ENCODE data around the gene FBH1.

The FBH1 gene

GRCh38 chr10:5971315-5971832, 81.3 kb downstream of the FBH1 start:
- POLR2A ChIA-PET = no interaction called here

GRCh38 chr10:5971886-5972285, 81.8 kb downstream of the FBH1 start:
- ChIA-PET CTCF (interaction anchor here (1.0 to 1.4 kb wide), 3 partner anchors 10 to 84 kb away, joined by 3 to 5 read pairs (median 4); no protein-coding TSS in a partner anchor), POLR2A (no interaction called here)
- no peak overlapping the region for H3K4me3 ChIP-seq (ENCODE audit: control insufficient read depth in 1 of 7, extremely low read depth in 1 of 7, insufficient read depth in 4 of 7, low read depth in 2 of 7, low read length in 6 of 7)
- DNase-seq = no peak
- H3K4me1 ChIP-seq (ENCODE audit: control extremely low read depth in 1 of 4, control insufficient read depth in 4 of 4, insufficient read depth in 4 of 4, low read length in 3 of 4) = peaks cover 0 to 25% (median 15%) of the 10 kb centered on the region in 4 experiments
- peaks cover 2 to 7% (median 6%) of the 10 kb centered on the region in 4 experiments for H3K36me3 ChIP-seq (ENCODE audit: control insufficient read depth in 4 of 4, insufficient read depth in 4 of 4, low read length in 3 of 4)
- no peaks in the 10 kb centered on the region for H3K9me3 ChIP-seq (ENCODE audit: control extremely low read depth in 1 of 5, control insufficient read depth in 4 of 5, insufficient read depth in 2 of 5, low read depth in 1 of 5, low read length in 4 of 5)
- no peaks in the 10 kb centered on the region for H3K27me3 ChIP-seq (replicated peaks in 2 of 5; ENCODE audit: control insufficient read depth in 4 of 5, insufficient read depth in 5 of 5, low read length in 4 of 5)
- peak overlapping the region in 1 of 2 experiments; percentile 6 for H3K27ac ChIP-seq (ENCODE audit: insufficient read depth in 1 of 2, low read depth in 1 of 2, low read length in 2 of 2, poor library complexity in 1 of 2, severe bottlenecking in 2 of 2)
- WGBS (ENCODE audit: insufficient coverage) = 87% methylated on average over 4 of the region's 4 CpGs

More at GRCh38 chr10:5971315-5971832, 81.3 kb downstream of the FBH1 start:
- Histone ChIP-seq H3K27me3 (replicated peaks in 2 of 5; ENCODE audit: control insufficient read depth in 4 of 5, insufficient read depth in 5 of 5, low read length in 4 of 5) (no peaks in the 10 kb centered on the region), H3K27ac (ENCODE audit: insufficient read depth in 1 of 2, low read depth in 1 of 2, low read length in 2 of 2, poor library complexity in 1 of 2, severe bottlenecking in 2 of 2) (peak overlapping the region in 1 of 2 experiments; percentile 32), H3K9me3 (ENCODE audit: control extremely low read depth in 1 of 5, control insufficient read depth in 4 of 5, insufficient read depth in 2 of 5, low read depth in 1 of 5, low read length in 4 of 5) (no peaks in the 10 kb centered on the region), H3K4me3 (ENCODE audit: control insufficient read depth in 1 of 7, extremely low read depth in 1 of 7, insufficient read depth in 4 of 7, low read depth in 2 of 7, low read length in 6 of 7) (no peak overlapping the region), H3K36me3 (ENCODE audit: control insufficient read depth in 4 of 4, insufficient read depth in 4 of 4, low read length in 3 of 4) (peaks cover 2 to 7% (median 6%) of the 10 kb centered on the region in 4 experiments), H3K4me1 (ENCODE audit: control extremely low read depth in 1 of 4, control insufficient read depth in 4 of 4, insufficient read depth in 4 of 4, low read length in 3 of 4) (peaks cover 0 to 23% (median 12%) of the 10 kb centered on the region in 4 experiments)
- CTCF ChIA-PET = interaction anchor here (1.0 to 1.4 kb wide), 3 partner anchors 9 to 83 kb away, joined by 3 to 5 read pairs (median 4); no protein-coding TSS in a partner anchor
- peak in 2 of 3 donors; percentile 31 to 34 for DNase-seq
- 75% methylated on average over 5 of the region's 8 CpGs for WGBS (ENCODE audit: insufficient coverage)

DNA sequence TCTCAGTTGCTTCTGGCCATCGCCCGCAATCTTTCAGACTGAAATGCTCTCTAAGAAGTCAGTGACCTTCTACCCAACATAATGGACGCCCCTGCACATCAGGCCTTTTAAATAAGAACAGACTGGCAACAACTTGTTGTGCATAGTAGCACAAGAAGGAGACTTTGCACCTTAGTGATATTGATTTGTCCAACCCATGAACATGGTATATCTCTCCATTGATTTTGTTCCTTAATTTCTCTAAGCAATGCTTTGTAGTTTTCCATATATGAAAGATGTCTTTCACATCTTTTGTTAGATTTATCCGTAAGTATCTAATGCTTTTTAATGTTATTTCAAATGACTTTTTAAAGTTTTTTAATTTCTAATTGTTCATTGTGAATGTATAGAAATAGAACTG, 83.0 kb downstream of the FBH1 start:
- DNase-seq = no peak
- H3K36me3 ChIP-seq (ENCODE audit: control insufficient read depth in 4 of 4, insufficient read depth in 4 of 4, low read length in 3 of 4) = peaks cover 2 to 7% (median 6%) of the 10 kb centered on the region in 4 experiments
- no peak overlapping the region for H3K4me3 ChIP-seq (ENCODE audit: control insufficient read depth in 1 of 7, extremely low read depth in 1 of 7, insufficient read depth in 4 of 7, low read depth in 2 of 7, low read length in 6 of 7)
- no peaks in the 10 kb centered on the region for H3K27me3 ChIP-seq (replicated peaks in 2 of 5; ENCODE audit: control insufficient read depth in 4 of 5, insufficient read depth in 5 of 5, low read length in 4 of 5)
- peaks cover 0 to 28% (median 18%) of the 10 kb centered on the region in 4 experiments for H3K4me1 ChIP-seq (ENCODE audit: control extremely low read depth in 1 of 4, control insufficient read depth in 4 of 4, insufficient read depth in 4 of 4, low read length in 3 of 4)
- no peak overlapping the region for H3K27ac ChIP-seq (ENCODE audit: insufficient read depth in 1 of 2, low read depth in 1 of 2, low read length in 2 of 2, poor library complexity in 1 of 2, severe bottlenecking in 2 of 2)
- WGBS (ENCODE audit: insufficient coverage) = 100% methylated on average over 2 of the region's 4 CpGs
- no peaks in the 10 kb centered on the region for H3K9me3 ChIP-seq (ENCODE audit: control extremely low read depth in 1 of 5, control insufficient read depth in 4 of 5, insufficient read depth in 2 of 5, low read depth in 1 of 5, low read length in 4 of 5)
- CTCF ChIA-PET = no interaction called here
- POLR2A ChIA-PET = no interaction called here

- POLR2A ChIA-PET = interaction anchor here (0.5 to 0.8 kb wide), 2 partner anchors 32 to 164 kb away, joined by 4 to 5 read pairs; no protein-coding TSS in a partner anchor
- Histone ChIP-seq H3K9me3 (ENCODE audit: control extremely low read depth in 1 of 5, control insufficient read depth in 4 of 5, insufficient read depth in 2 of 5, low read depth in 1 of 5, low read length in 4 of 5) (no peaks in the 10 kb centered on the region), H3K27me3 (replicated peaks in 2 of 5; ENCODE audit: control insufficient read depth in 4 of 5, insufficient read depth in 5 of 5, low read length in 4 of 5) (no peaks in the 10 kb centered on the region), H3K4me3 (ENCODE audit: control insufficient read depth in 1 of 7, extremely low read depth in 1 of 7, insufficient read depth in 4 of 7, low read depth in 2 of 7, low read length in 6 of 7) (peak overlapping the region in 6 of 7 experiments; percentile 84 to 98 (median 94)), H3K36me3 (ENCODE audit: control insufficient read depth in 4 of 4, insufficient read depth in 4 of 4, low read length in 3 of 4) (no peaks in the 10 kb centered on the region), H3K4me1 (ENCODE audit: control extremely low read depth in 1 of 4, control insufficient read depth in 4 of 4, insufficient read depth in 4 of 4, low read length in 3 of 4) (peaks cover 4 to 33% (median 23%) of the 10 kb centered on the region in 4 experiments), H3K27ac (ENCODE audit: insufficient read depth in 1 of 2, low read depth in 1 of 2, low read length in 2 of 2, poor library complexity in 1 of 2, severe bottlenecking in 2 of 2) (peak overlapping the region in 1 of 2 experiments; percentile 78)
- 71% methylated on average over 17 of the region's 20 CpGs for WGBS (ENCODE audit: insufficient coverage)
- peak; percentile 78 to 96 (median 95) for DNase-seq
- CTCF ChIA-PET = interaction anchor here (1.2 to 2.2 kb wide), 4 partner anchors 11 to 110 kb away, joined by 3 to 7 read pairs (median 5); no protein-coding TSS in a partner anchor
Measured at GRCh38 chr10:5975641-5976473, 85.8 kb downstream of the FBH1 start.

- Histone ChIP-seq H3K27me3 (replicated peaks in 2 of 5; ENCODE audit: control insufficient read depth in 4 of 5, insufficient read depth in 5 of 5, low read length in 4 of 5) (no peaks in the 10 kb centered on the region), H3K36me3 (ENCODE audit: control insufficient read depth in 4 of 4, insufficient read depth in 4 of 4, low read length in 3 of 4) (no peaks in the 10 kb centered on the region), H3K4me1 (ENCODE audit: control extremely low read depth in 1 of 4, control insufficient read depth in 4 of 4, insufficient read depth in 4 of 4, low read length in 3 of 4) (peaks cover 4 to 24% (median 18%) of the 10 kb centered on the region in 4 experiments), H3K27ac (ENCODE audit: insufficient read depth in 1 of 2, low read depth in 1 of 2, low read length in 2 of 2, poor library complexity in 1 of 2, severe bottlenecking in 2 of 2) (peak overlapping the region; percentile 66 to 78), H3K9me3 (ENCODE audit: control extremely low read depth in 1 of 5, control insufficient read depth in 4 of 5, insufficient read depth in 2 of 5, low read depth in 1 of 5, low read length in 4 of 5) (no peaks in the 10 kb centered on the region), H3K4me3 (ENCODE audit: control insufficient read depth in 1 of 7, extremely low read depth in 1 of 7, insufficient read depth in 4 of 7, low read depth in 2 of 7, low read length in 6 of 7) (peak overlapping the region; percentile 84 to 100 (median 95))
- DNase-seq = peak; percentile 35 to 60 (median 43)
- ChIA-PET POLR2A (interaction anchor here (0.5 to 0.8 kb wide), 3 partner anchors 33 to 163 kb away, joined by 3 to 5 read pairs (median 4); no protein-coding TSS in a partner anchor), CTCF (interaction anchor here (0.6 to 2.2 kb wide), 7 partner anchors 11 to 109 kb away, joined by 3 to 7 read pairs (median 3); no protein-coding TSS in a partner anchor)
- under 1% methylated on average over 69 of the region's 82 CpGs for WGBS (ENCODE audit: insufficient coverage)
Measured at GRCh38 chr10:5976512-5977470, 86.7 kb downstream of the FBH1 start.

- WGBS (ENCODE audit: insufficient coverage) = 0% methylated on average over 72 of the region's 80 CpGs
- Histone ChIP-seq H3K9me3 (ENCODE audit: control extremely low read depth in 1 of 5, control insufficient read depth in 4 of 5, insufficient read depth in 2 of 5, low read depth in 1 of 5, low read length in 4 of 5) (no peaks in the 10 kb centered on the region), H3K27me3 (replicated peaks in 2 of 5; ENCODE audit: control insufficient read depth in 4 of 5, insufficient read depth in 5 of 5, low read length in 4 of 5) (no peaks in the 10 kb centered on the region), H3K4me3 (ENCODE audit: control insufficient read depth in 1 of 7, extremely low read depth in 1 of 7, insufficient read depth in 4 of 7, low read depth in 2 of 7, low read length in 6 of 7) (peak within 1 kb of the TSS; percentile 84 to 100 (median 95)), H3K36me3 (ENCODE audit: control insufficient read depth in 4 of 4, insufficient read depth in 4 of 4, low read length in 3 of 4) (no peaks in the 10 kb centered on the region), H3K27ac (ENCODE audit: insufficient read depth in 1 of 2, low read depth in 1 of 2, low read length in 2 of 2, poor library complexity in 1 of 2, severe bottlenecking in 2 of 2) (peak within 1 kb of the TSS; percentile 66 to 78), H3K4me1 (ENCODE audit: control extremely low read depth in 1 of 4, control insufficient read depth in 4 of 4, insufficient read depth in 4 of 4, low read length in 3 of 4) (peaks cover 4 to 22% (median 18%) of the 10 kb centered on the region in 4 experiments)
- ChIA-PET POLR2A (interaction anchor here (0.8 to 1.0 kb wide), 2 partner anchors 10 to 88 kb away, joined by 3 to 4 read pairs; partner anchors contain the start of genes ANKRD16 and FBH1), CTCF (interaction anchor here (0.6 to 2.2 kb wide), 6 partner anchors 10 to 94 kb away, joined by 3 to 7 read pairs (median 4); no protein-coding TSS in a partner anchor)
- peak; percentile 86 to 95 (median 93) for DNase-seq
Measured at GRCh38 chr10:5977471-5978229, 87.6 kb downstream of the FBH1 start, which contains the start of gene IL15RA. Gene IL15RA, minus strand, starts transcription at chr10:5977543. Its CDS starts 51 bp downstream, at chr10:5977492.
